HepG2 (cell line): ENCODE data around the gene NPHP4. TPM values are rescaled to one million over a fixed set of nuclear protein-coding genes. Genes with fewer than 3 reads are reported as not detected.

Experiments used
- ATAC-seq: fragments of 200-7000 bp; cut with Tn5 transposase; 3 replicates; pipeline ENCODE4 v1.9.1; 2020; ENCODE audit warnings: mild to moderate bottlenecking, moderate library complexity
- BruUV-seq: library from RNA; stranded (reverse); fragments of 400-500 nt; replicated peaks from 2 replicates; lab custom pipeline; 2021; lab: Mats Ljungman, UMichigan
- CTCF ChIA-PET: fragments of 300-600 bp; formaldehyde crosslinking; extraction: SDS; loops from one replicate; lab custom pipeline; 2021; ENCODE audit warnings: low total read pairs, inconsistent platforms, low intra/inter-chr PET ratio; lab: Yijun Ruan, JAX
- POLR2A ChIA-PET: fragments of 350-600 bp; sonication (Branson Sonifier 250); formaldehyde crosslinking; loops from one replicate; lab custom pipeline; 2020; ENCODE audit warnings: antibody characterized with exemption, inconsistent platforms; lab: Yijun Ruan, JAX
- DNase-seq: peaks from one replicate; pipeline ENCODE4 v3.0.0-alpha.2; 2015; ENCODE audit warnings: low spot score
- FAIRE-seq: peaks from 3 replicates; lab custom pipeline; 2011; peaks lifted over from hg19 to GRCh38; lab: Jason Lieb, UNC
- H2AFZ ChIP-seq: one replicate; pipeline ENCODE4 v1.6.1; 2011; ENCODE audit warnings: low read length, inconsistent platforms
- H3K27ac ChIP-seq: fragments of 300-600 bp; 3 replicates; pipeline ENCODE4 v1.8.0; 2011; ENCODE audit warnings: mixed run types, mild to moderate bottlenecking, mixed read lengths, low read length, inconsistent platforms; ENCODE audit not compliant: insufficient read depth; ENCODE audit errors: extremely low read length
- H3K27me3 ChIP-seq, 2 experiments: fragments of 200-600 bp in 1 of 2; 2 replicates in 1 of 2; 3 replicates in 1 of 2; pipeline versions ENCODE4 v1.6.0 to v1.8.0; 2011; ENCODE audit warnings: low read length in 2 of 2, mild to moderate bottlenecking in 2 of 2, moderate library complexity in 2 of 2, inconsistent platforms in 1 of 2; ENCODE audit not compliant: insufficient read depth in 2 of 2, control insufficient read depth in 1 of 2
- H3K36me3 ChIP-seq, 2 experiments: fragments of 200-600 bp in 1 of 2; replicated peaks in 1 of 2; 2 replicates in 1 of 2; 3 replicates in 1 of 2; pipeline versions ENCODE4 v1.5.1 to v1.8.0; 2011; ENCODE audit warnings: low read length in 2 of 2, inconsistent platforms in 1 of 2; ENCODE audit not compliant: insufficient read depth in 2 of 2, control insufficient read depth in 1 of 2
- H3K4me1 ChIP-seq: 2 replicates; pipeline ENCODE4 v1.5.1; 2012; ENCODE audit warnings: low read length, inconsistent platforms; ENCODE audit not compliant: insufficient read depth
- H3K4me2 ChIP-seq: 2 replicates; pipeline ENCODE4 v1.6.0; 2011; ENCODE audit warnings: low read depth, low read length, inconsistent platforms
- H3K4me3 ChIP-seq, 3 experiments: fragments of 200-600 bp in 1 of 3; sonication (generic), shearing (Covaris generic) in 1 of 3; replicated peaks in 1 of 3; 2 replicates each; pipeline ENCODE4 v1.5.1; 2011 to 2016; ENCODE audit warnings: low read length in 3 of 3, inconsistent platforms in 2 of 3, low read depth in 2 of 3, mild to moderate bottlenecking in 2 of 3, control low read depth in 1 of 3, mixed read lengths in 1 of 3; ENCODE audit not compliant: insufficient read depth in 1 of 3
- H3K79me2 ChIP-seq: one replicate; pipeline ENCODE4 v1.6.1; 2011; ENCODE audit warnings: low read length, inconsistent platforms; ENCODE audit not compliant: insufficient read depth
- H3K9ac ChIP-seq: 2 replicates; pipeline ENCODE4 v1.6.0; 2011; ENCODE audit warnings: mild to moderate bottlenecking, low read depth, low read length, inconsistent platforms; ENCODE audit not compliant: insufficient read depth
- H3K9me3 ChIP-seq: 2 replicates; pipeline ENCODE4 v1.5.1; 2012; ENCODE audit warnings: mild to moderate bottlenecking, low read length
- H4K20me1 ChIP-seq: 2 replicates; pipeline ENCODE4 v1.6.0; 2011; ENCODE audit warnings: inconsistent platforms, mild to moderate bottlenecking, low read length, moderate library complexity; ENCODE audit not compliant: insufficient read depth
- DNMT1 ChIP-seq: sonication (generic); formaldehyde crosslinking; IDR thresholded peaks from 2 replicates; pipeline ENCODE4 v1.5.1; 2020; ENCODE audit warnings: mild to moderate bottlenecking, missing genetic modification reagents
- EP300 ChIP-seq, 3 experiments: sonication (generic) in 1 of 3; formaldehyde crosslinking in 1 of 3; IDR thresholded peaks; 2 replicates each; pipeline versions ENCODE4 v1.5.1 to v1.6.1; 2011 to 2020; ENCODE audit warnings: low read depth in 2 of 3, low read length in 2 of 3, borderline replicate concordance in 1 of 3, improper control_type of control experiment in 1 of 3, mild to moderate bottlenecking in 1 of 3, missing genetic modification reagents in 1 of 3, moderate library complexity in 1 of 3
- ERF ChIP-seq: IDR thresholded peaks from 2 replicates; pipeline ENCODE4 v1.6.1; 2018; ENCODE audit warnings: missing biosample characterization, missing genetic modification reagents
- FOXP1 ChIP-seq, 2 experiments: fragments of 450-650 bp in 1 of 2; IDR thresholded peaks; 2 replicates each; pipeline ENCODE4 v1.6.1; 2017 to 2018; ENCODE audit warnings: antibody characterized with exemption in 1 of 2
- IRF2 ChIP-seq: IDR thresholded peaks from 2 replicates; pipeline ENCODE4 v1.6.1; 2018; ENCODE audit warnings: missing genetic modification reagents, missing compliant biosample characterization
- LCORL ChIP-seq, 2 experiments: fragments of 450-650 bp in 1 of 2; sonication (generic) in 1 of 2; formaldehyde crosslinking in 1 of 2; IDR thresholded peaks; 2 replicates each; pipeline versions ENCODE4 v1.5.0 to v1.6.1; 2017 to 2020; ENCODE audit warnings: antibody characterized with exemption in 1 of 2, missing genetic modification reagents in 1 of 2
- MYC ChIP-seq: sonication (generic); formaldehyde crosslinking; IDR thresholded peaks from 2 replicates; pipeline ENCODE4 v1.9.0; 2021; ENCODE audit warnings: missing genetic modification reagents, borderline replicate concordance
- PITX1 ChIP-seq: sonication (generic); formaldehyde crosslinking; IDR thresholded peaks from 2 replicates; pipeline ENCODE4 v1.5.1; 2020; ENCODE audit warnings: mild to moderate bottlenecking, missing genetic modification reagents
- RXRB ChIP-seq: IDR thresholded peaks from 2 replicates; pipeline ENCODE4 v1.6.1; 2016; ENCODE audit warnings: borderline replicate concordance, missing genetic modification reagents, missing compliant biosample characterization
- SAP130 ChIP-seq: IDR thresholded peaks from 2 replicates; pipeline ENCODE4 v1.6.1; 2016; ENCODE audit warnings: low read depth
- SNAPC2 ChIP-seq: sonication (generic); formaldehyde crosslinking; IDR thresholded peaks from 2 replicates; pipeline ENCODE4 v1.8.1; 2022; ENCODE audit warnings: mild to moderate bottlenecking, missing genetic modification reagents
- TCF7L2 ChIP-seq: IDR thresholded peaks from 2 replicates; pipeline ENCODE4 v1.6.1; 2011; ENCODE audit warnings: mild to moderate bottlenecking, low read depth, low read length, moderate library complexity
- ZBTB42 ChIP-seq: sonication (generic); formaldehyde crosslinking; IDR thresholded peaks from 2 replicates; pipeline ENCODE4 v1.5.0; 2020; ENCODE audit warnings: mild to moderate bottlenecking, missing genetic modification reagents
- ZFP36 ChIP-seq: fragments of 150-350 bp; IDR thresholded peaks from 2 replicates; pipeline ENCODE4 v1.6.1; 2018; ENCODE audit warnings: borderline replicate concordance, low read length, low read depth; ENCODE audit not compliant: partially characterized antibody
- ZNF143 ChIP-seq: sonication (generic); formaldehyde crosslinking; IDR thresholded peaks from 2 replicates; pipeline ENCODE4 v1.4.0; 2020; ENCODE audit warnings: missing genetic modification reagents
- ZNF235 ChIP-seq: sonication (generic); formaldehyde crosslinking; IDR thresholded peaks from 2 replicates; pipeline ENCODE4 v1.8.1; 2023; ENCODE audit warnings: mild to moderate bottlenecking, missing genetic modification reagents, borderline replicate concordance
- ZNF317 ChIP-seq: sonication (generic); formaldehyde crosslinking; IDR thresholded peaks from 2 replicates; pipeline ENCODE4 v1.5.0; 2020; ENCODE audit warnings: mild to moderate bottlenecking, missing genetic modification reagents
- ZNF546 ChIP-seq: sonication (generic); formaldehyde crosslinking; conservative IDR thresholded peaks from 2 replicates; pipeline ENCODE4 v1.8.1; 2023; ENCODE audit warnings: mild to moderate bottlenecking, missing genetic modification reagents
- ZNF644 ChIP-seq: IDR thresholded peaks from 2 replicates; pipeline ENCODE4 v1.6.1; 2016; ENCODE audit warnings: low read depth
- WGBS: methylation state at CpG from one replicate; pipeline ENCODE4 v1.1.6; 2017; ENCODE audit warnings: low lambda C conversion rate; 5-methylcytosine and 5-hydroxymethylcytosine counted together
- in situ Hi-C: cut with HindIII; loops from 2 replicates; pipeline ENCODE4 v1.10.0; 2017; ENCODE audit warnings: low pct_unique_long_range_greater_than_20kb; ENCODE audit not compliant: extremely low pct_ligation_motif_present
- intact Hi-C: fragments of 100-400 bp; cut with micrococcal nuclease; formaldehyde crosslinking; loops from one replicate; pipeline ENCODE4 v1.10.0; 2022; ENCODE audit not compliant: unreplicated experiment
- polyA plus RNA-seq, 8 experiments: library from polyadenylated mRNA; depleted of rRNA in 3 of 8; stranded (reverse) in 7 of 8; unstranded in 1 of 8; fragments of >200 nt; fragmentation: Illumina TruSeq in 4 of 8; extraction: Trizol in 4 of 8; gene quantifications; 2 replicates each; pipeline versions ENCODE4 v1.2.1 to v1.2.3, GENCODE V29; 2011 to 2016; ENCODE audit warnings: low read depth in 4 of 8, missing spikeins in 1 of 8, mixed read lengths in 1 of 8; ENCODE audit not compliant: insufficient read depth in 1 of 8
- total RNA-seq, 5 experiments: library from RNA; depleted of rRNA; stranded (reverse); fragments of >200 nt; fragmentation: Illumina TruSeq; extraction: Trizol; gene quantifications; 2 replicates each; pipeline ENCODE4 v1.2.3, GENCODE V29; 2016; ENCODE audit warnings: low read depth in 1 of 5
- TF ChIP-seq, protein P1 (sequence below): sonication (generic); formaldehyde crosslinking; IDR thresholded peaks from 2 replicates; pipeline ENCODE4 v1.4.0; 2020; ENCODE audit warnings: missing genetic modification reagents, borderline replicate concordance

The NPHP4 gene
- total and polyA plus RNA-seq, 2 of the 13 experiments (the other 11 are each of a cell fraction or from before 2014, with no cell fraction given), result 4.4 to 6.8 TPM

DNA sequence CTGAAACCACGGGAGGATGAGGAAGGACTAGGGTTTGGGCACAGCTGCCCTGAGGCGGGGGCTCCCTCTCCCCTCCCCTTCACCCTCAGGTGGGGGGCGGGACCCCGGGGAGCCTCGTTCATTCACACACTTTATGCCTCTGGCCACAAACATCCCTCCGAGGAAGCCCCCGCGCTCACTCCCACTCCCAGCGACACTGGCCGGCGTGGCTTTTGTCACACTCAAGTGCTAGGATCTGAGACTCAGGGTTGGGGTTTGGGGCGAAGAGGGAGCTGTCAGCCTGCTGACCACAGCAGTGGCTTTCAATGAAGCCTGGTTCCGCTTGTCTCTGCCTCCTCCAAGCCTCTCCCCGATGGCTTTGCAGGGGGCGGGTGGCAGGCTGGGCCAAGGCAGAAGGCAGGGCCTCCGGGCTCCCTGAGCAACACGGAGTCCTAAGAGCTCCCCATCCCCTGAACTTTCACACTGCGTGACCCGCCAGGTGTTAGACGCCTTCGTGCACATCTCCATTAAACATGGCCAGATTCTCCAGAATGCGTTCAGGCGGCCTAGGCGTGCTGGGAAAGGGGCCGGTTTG, 178.1 kb downstream of the NPHP4 start (continued):
- TF ChIP-seq ZFP36, result no peak
- TF ChIP-seq, protein P1, sequence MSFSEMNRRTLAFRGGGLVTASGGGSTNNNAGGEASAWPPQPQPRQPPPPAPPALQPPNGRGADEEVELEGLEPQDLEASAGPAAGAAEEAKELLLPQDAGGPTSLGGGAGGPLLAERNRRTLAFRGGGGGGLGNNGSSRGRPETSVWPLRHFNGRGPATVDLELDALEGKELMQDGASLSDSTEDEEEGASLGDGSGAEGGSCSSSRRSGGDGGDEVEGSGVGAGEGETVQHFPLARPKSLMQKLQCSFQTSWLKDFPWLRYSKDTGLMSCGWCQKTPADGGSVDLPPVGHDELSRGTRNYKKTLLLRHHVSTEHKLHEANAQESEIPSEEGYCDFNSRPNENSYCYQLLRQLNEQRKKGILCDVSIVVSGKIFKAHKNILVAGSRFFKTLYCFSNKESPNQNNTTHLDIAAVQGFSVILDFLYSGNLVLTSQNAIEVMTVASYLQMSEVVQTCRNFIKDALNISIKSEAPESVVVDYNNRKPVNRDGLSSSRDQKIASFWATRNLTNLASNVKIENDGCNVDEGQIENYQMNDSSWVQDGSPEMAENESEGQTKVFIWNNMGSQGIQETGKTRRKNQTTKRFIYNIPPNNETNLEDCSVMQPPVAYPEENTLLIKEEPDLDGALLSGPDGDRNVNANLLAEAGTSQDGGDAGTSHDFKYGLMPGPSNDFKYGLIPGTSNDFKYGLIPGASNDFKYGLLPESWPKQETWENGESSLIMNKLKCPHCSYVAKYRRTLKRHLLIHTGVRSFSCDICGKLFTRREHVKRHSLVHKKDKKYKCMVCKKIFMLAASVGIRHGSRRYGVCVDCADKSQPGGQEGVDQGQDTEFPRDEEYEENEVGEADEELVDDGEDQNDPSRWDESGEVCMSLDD (CRISPR knock-in tag), result no peak
- no peak for TF ChIP-seq ZNF546 (CRISPR knock-in tag)
- TF ChIP-seq IRF2 (CRISPR knock-in tag), result no peak
- no peak for TF ChIP-seq MYC (CRISPR knock-in tag)

DNA sequence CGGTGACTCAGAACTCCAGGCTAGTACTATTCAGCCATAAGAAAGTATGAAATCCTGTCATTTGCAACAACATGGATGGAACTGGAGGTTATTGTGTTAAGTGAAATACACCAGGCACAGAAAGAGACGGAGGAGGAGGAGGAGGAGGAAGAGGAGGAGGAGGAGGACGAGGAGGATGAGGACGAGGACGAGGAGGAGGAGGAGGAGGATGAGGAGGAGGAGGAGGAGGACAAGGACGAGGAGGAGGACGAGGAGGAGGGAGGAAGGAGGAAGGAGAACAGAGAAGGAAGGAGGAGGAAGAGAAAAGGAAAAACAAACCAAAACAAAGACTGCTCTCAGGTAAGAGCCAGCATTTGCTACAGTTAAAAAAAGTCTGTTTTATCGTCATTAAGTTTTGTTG, 178.7 kb downstream of the NPHP4 start:
- H3K79me2 ChIP-seq, result no peaks in the 10 kb centered on the region
- no peak overlapping the region for H3K4me2 ChIP-seq
- intact Hi-C loops (no loop called here), in situ Hi-C loops (no loop called here)
- H3K9ac ChIP-seq, result no peak overlapping the region
- no peaks in the 10 kb centered on the region for H3K9me3 ChIP-seq
- 0 out of 2 replicates have a peak, but pooled peaks cover 3% of the 10 kb centered on the region for H4K20me1 ChIP-seq
- no peaks in the 10 kb centered on the region for H3K36me3 ChIP-seq
- DNase-seq (no peak), FAIRE-seq (no peak), ATAC-seq (no peak)
- BruUV-seq, result no TSS peak
- ChIA-PET CTCF (no interaction called here), POLR2A (no interaction called here)
- H3K27me3 ChIP-seq, result peaks cover 4 to 22% of the 10 kb centered on the region in 2 experiments; a peak in 3 of 5 replicates
- H3K27ac ChIP-seq, result no peak overlapping the region
- H2AFZ ChIP-seq, result no peak overlapping the region
- 14% methylated on average over 8 of the region's 8 CpGs for WGBS
- no peaks in the 10 kb centered on the region for H3K4me1 ChIP-seq
- no peak overlapping the region for H3K4me3 ChIP-seq
- no peak for TF ChIP-seq ZNF317
- no peak for TF ChIP-seq RXRB (CRISPR knock-in tag)
- TF ChIP-seq LCORL (IDR thresholded peaks at IDR 0.05), result no peak
- TF ChIP-seq LCORL (CRISPR knock-in tag; IDR thresholded peaks at IDR 0.05), result no peak
- TF ChIP-seq DNMT1 (CRISPR knock-in tag), result no peak
- no peak for TF ChIP-seq SAP130
- no peak for TF ChIP-seq ZNF235 (CRISPR knock-in tag)
- TF ChIP-seq PITX1 (CRISPR knock-in tag), result no peak
- no peak for TF ChIP-seq ZNF644 (CRISPR knock-in tag)
- no peak for TF ChIP-seq ERF (CRISPR knock-in tag)
- no peak for TF ChIP-seq ZNF143 (CRISPR knock-in tag)
- no peak for TF ChIP-seq TCF7L2
- no peak for TF ChIP-seq EP300 (IDR thresholded peaks at IDR 0.05; ENCODE audit: low read depth in 2 of 2, low read length in 2 of 2)
- TF ChIP-seq EP300 (CRISPR knock-in tag; IDR thresholded peaks at IDR 0.05; ENCODE audit: borderline replicate concordance), result no peak
- TF ChIP-seq SNAPC2 (CRISPR knock-in tag), result no peak
- no peak for TF ChIP-seq ZBTB42 (CRISPR knock-in tag)
- TF ChIP-seq FOXP1 (IDR thresholded peaks at IDR 0.05), result no peak
- no peak for TF ChIP-seq FOXP1 (CRISPR knock-in tag; IDR thresholded peaks at IDR 0.05)
